GM19023 (cell line): ENCODE results near the gene CRYBA1.

Source experiments
- ATAC-seq: cut with Tn5 transposase; IDR thresholded peaks from one replicate; pipeline ENCODE4 v1.9.1; 2021; ENCODE audit warnings: mild to moderate bottlenecking, moderate library complexity; ENCODE audit not compliant: unreplicated experiment

CRYBA1 gene

DNA sequence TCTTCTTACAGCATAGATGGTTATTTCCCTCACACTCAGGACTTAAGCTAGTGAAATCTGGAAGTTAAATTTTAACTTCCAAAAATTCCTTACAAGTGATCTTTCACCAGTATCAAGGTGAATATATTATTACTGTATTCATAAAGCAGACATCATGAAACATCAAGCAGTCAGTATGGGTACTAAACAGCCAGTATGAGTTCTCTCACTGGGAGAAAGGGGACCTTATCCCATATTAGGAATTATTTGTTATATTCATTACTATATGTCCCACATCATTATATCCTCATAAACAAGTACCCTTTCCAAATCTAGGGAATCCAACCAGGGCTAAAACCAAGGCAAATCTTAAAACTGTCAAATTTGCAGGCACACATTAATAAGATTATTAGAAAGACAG lies 32.0 kb downstream of the CRYBA1 start:
- ATAC-seq: no peak

DNA sequence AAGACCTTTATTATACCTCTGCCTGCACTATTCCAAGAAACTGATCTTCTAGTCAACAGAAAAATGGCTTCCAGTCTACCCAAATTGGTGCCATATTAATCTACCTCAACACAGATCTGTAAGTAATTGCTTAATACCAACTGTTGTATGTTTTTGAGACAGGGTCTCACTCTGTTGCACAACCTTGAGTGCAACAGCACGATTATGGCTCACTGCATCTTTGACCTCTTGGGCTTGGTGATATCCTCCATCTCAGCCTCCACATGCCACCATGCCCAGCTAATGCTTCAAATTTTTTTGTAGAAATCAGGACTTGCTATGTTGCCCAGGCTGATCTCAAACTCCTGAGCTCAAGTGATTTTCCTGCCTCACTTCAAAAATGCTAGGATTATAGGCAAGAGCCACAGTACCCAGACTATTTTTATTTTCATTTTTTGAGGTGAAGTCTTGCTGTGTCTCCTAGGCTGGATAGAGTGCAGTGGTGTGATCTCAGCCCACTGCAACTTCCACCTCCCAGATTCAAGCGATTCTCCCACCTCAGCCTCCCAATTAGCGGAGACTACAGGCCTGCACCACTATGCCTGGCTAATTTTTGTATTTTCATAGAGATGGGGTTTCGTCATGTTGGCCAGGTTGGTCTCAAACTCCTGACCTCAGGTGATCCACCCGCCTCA lies 32.9 kb downstream of the CRYBA1 start:
- no peak for ATAC-seq

DNA sequence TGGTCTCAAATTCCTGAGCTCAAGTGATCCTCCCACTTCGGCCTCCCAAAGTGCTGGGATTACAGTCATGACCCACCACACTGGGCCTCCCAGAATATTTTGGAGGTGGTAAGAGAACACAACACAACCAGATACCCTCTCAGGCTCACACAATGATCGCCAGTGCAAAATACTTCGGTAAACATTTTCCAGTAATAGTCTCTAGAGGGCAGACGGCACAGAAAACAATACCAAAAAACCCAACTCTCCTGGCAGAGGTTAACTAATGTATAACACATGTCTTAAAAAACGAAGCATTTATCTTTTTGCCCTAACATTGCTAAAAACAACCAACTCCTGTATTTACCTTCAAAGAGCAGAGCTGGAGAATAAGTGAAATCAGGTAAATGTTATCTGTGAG lies 36.8 kb downstream of the CRYBA1 start:
- no peak for ATAC-seq

- ATAC-seq: no peak
Measured at GRCh38 chr17:29283961-29284360, 37.3 kb downstream of the CRYBA1 start.

DNA sequence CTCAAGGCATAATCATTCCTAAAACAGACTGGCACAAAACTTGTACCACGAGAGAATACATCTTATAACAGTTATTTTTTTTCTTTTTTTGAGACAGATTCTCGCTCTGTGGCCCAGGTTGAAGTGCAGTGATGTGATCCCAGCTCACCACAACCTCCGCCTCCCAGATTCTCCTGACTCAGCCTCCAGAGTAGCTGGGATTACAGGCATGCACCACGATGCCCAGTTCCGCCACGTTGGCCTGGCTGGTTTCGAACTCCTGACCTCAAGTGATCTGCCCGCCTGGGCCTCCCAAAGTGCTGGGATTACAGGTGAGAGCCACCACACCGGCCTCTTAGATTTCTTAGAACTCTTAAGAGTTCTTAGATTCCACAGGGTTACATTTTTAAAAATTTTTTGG lies 43.2 kb downstream of the CRYBA1 start:
- no peak for ATAC-seq

GRCh38 chr17:29291163-29291752 lies 44.6 kb downstream of the CRYBA1 start:
- ATAC-seq: no peak

DNA sequence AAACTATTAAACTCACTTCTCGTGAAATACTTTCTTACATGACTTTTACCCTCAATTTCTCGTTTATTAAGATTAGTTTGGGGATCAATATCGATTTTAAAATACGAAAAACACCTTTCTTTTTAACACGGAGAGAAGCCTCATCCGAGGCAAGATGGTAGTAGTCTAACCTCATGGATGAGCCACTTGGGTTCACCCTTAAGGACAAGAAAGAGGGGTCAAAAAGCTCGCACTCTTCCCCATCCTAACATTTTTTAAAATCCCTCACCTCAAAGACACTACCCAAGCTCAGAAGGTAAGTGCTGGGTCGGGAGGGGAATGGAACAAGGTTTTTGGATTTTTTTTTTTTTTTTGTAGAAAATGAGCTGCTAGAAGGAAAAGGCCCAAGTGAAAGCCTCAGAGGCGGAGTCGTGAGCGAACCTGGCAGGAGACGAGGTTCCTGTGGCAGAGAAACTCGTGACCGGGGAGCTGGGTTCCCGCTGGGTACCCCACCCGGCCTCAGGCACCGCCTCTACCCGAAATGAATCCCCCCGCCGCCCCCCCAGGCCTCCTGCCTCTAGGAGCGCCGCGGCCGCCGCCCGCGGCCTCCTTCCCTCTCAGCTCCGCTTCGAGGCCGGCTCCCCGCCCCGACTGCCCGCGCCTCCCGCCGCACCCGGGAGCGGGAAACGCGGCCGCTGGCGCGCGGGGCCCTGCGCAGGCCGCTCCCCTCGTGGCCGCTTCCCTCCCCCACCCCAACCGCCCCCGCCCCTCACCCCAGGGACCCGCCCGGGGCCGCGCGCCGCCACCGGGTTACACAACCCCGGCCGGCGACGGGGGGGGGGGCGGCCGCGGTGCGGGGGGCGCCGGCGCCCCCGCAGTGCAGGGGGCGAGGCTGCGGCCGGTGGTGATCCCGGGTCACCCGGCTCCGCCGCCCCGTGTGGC lies 45.7 kb downstream of the CRYBA1 start:
- ATAC-seq: no peak

DNA sequence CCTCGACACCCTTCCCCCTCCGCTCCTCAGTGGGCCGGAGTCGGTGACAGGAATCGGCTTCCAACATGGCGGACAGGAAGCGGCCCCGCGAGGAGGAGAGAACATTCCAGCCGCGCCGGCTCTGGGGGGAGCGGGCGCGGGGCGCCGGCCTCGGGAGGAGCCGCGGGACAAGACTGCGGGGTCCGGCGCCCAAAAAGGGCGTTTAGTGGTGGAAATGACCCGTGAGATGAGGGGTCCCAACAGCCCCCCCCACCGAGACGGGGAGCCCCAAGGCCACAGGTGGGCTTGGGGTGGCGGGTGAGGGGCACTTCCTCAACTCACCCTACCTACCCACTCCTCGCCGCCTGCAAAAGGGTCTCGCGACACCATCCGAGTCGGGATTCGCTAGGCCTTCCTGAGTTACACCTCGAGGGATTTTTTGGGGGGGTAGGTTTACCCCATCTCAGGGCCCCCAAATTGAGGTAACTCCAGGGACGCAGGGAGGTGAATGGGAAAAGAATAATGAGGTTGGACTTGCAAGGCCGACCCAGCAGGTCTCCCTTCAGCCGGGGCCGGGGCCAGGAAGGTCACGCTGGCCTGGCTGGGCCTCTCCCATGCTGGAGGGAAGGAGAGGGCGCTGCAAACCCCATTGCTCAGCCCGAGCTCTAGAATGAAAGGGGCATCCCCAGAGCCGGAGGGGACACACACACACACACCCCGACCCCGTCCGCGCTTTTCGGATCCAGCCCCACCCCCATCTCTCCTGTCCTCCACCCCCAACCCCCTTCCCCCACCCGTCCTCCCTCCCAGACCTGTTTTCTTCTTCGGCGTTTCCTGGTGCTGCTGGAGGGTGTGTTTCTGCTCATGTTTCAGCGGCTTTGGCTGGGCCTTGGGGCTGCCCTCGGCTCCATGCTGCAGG lies 46.6 kb downstream of the CRYBA1 start:
- peak; percentile 7 for ATAC-seq

- ATAC-seq: peak; percentile 86
Measured at GRCh38 chr17:29293890-29294579, 47.4 kb downstream of the CRYBA1 start, which contains the start of gene NUFIP2. Gene NUFIP2, minus strand, starts transcription at chr17:29294148. Its CDS starts 89 bp downstream, at chr17:29294059.

DNA sequence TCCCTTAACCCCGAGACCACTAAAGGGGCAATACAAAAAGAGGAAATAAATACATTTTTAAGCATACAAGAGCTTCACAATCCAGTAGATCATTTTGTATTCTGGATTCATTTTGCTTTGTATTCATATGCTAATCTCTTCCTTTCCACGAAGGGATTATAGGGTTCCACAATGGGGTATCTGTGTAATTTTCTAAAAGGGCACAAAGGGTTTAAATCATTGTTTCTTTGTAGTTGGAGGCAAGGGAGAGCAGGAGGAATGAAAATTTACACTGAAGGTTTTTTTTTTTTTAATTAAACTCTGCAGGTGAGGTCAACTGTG lies 47.9 kb downstream of the CRYBA1 start:
- ATAC-seq: no peak

DNA sequence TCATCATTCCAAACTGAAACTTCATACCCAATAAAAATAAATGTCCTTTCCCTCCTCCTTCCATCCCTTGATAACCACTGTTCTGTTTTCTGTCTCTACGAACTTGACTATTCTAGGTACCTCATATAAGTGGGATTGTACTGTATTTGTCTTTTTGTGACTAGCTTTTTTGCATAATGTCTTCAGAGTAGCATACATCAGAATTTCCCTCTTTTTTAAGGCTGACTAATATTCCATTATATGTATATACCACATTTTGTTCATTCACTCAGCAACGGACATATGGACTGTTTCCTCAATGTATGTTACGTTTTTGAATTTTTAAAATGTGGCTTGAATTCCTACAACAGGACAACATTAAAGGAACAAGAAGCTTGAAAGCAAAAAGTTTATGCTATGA lies 48.8 kb downstream of the CRYBA1 start:
- no peak for ATAC-seq

DNA sequence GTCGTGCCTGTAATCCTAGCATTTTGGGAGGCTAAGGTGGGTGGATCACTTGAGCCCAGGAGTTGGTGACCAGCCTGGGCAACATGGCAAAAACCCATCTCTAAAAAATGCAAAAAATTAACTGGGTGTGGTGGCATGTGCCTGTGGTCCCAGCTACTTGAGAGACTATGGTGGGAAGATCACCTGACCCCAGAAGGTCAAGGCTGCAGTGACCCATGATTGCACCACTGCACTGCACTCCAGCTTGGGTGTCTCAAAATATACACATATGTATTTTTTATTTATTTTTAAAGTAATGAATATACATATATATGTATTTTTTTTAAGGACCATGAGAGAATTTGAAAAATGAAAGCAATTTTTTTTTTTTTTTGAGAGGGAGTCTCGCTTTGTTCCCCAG lies 52.4 kb downstream of the CRYBA1 start:
- no peak for ATAC-seq

- no peak for ATAC-seq
Measured at GRCh38 chr17:29303386-29303785, 56.7 kb downstream of the CRYBA1 start.
